ENCODE data around the gene HS6ST2.

The HS6ST2 gene

GRCh38 chrX:132810488-132810887, 147.9 kb downstream of the HS6ST2 start:
- H3K27me3 ChIP-seq: no peaks in the 10 kb centered on the region
- no peaks in the 10 kb centered on the region for H3K36me3 ChIP-seq
- no peak overlapping the region for H3K27ac ChIP-seq
- TF ChIP-seq, protein P1, sequence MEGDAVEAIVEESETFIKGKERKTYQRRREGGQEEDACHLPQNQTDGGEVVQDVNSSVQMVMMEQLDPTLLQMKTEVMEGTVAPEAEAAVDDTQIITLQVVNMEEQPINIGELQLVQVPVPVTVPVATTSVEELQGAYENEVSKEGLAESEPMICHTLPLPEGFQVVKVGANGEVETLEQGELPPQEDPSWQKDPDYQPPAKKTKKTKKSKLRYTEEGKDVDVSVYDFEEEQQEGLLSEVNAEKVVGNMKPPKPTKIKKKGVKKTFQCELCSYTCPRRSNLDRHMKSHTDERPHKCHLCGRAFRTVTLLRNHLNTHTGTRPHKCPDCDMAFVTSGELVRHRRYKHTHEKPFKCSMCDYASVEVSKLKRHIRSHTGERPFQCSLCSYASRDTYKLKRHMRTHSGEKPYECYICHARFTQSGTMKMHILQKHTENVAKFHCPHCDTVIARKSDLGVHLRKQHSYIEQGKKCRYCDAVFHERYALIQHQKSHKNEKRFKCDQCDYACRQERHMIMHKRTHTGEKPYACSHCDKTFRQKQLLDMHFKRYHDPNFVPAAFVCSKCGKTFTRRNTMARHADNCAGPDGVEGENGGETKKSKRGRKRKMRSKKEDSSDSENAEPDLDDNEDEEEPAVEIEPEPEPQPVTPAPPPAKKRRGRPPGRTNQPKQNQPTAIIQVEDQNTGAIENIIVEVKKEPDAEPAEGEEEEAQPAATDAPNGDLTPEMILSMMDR (IDR thresholded peaks at IDR 0.05): no peak
- H3K9me3 ChIP-seq: no peaks in the 10 kb centered on the region
- H3K4me3 ChIP-seq (ENCODE audit: low read depth in 1 of 2, low read length in 1 of 2): no peak overlapping the region
- H3K4me1 ChIP-seq (ENCODE audit: control insufficient read depth in 1 of 2, insufficient read depth in 1 of 2, low read depth in 1 of 2, low read length in 1 of 2): no peaks in the 10 kb centered on the region

GRCh38 chrX:132809581-132809980, 148.8 kb downstream of the HS6ST2 start:
- Histone ChIP-seq H3K4me3 (ENCODE audit: low read depth in 1 of 2, low read length in 1 of 2) (no peak overlapping the region), H3K4me1 (ENCODE audit: control insufficient read depth in 1 of 2, insufficient read depth in 1 of 2, low read depth in 1 of 2, low read length in 1 of 2) (no peaks in the 10 kb centered on the region), H3K9me3 (no peaks in the 10 kb centered on the region), H3K27ac (no peak overlapping the region), H3K27me3 (no peaks in the 10 kb centered on the region), H3K36me3 (no peaks in the 10 kb centered on the region)
- TF ChIP-seq, protein P1 (IDR thresholded peaks at IDR 0.05): no peak

GRCh38 chrX:132807411-132808030, 150.9 kb downstream of the HS6ST2 start:
- no peaks in the 10 kb centered on the region for H3K9me3 ChIP-seq
- H3K27ac ChIP-seq: no peak overlapping the region
- no peaks in the 10 kb centered on the region for H3K4me1 ChIP-seq (ENCODE audit: control insufficient read depth in 1 of 2, insufficient read depth in 1 of 2, low read depth in 1 of 2, low read length in 1 of 2)
- H3K36me3 ChIP-seq: no peaks in the 10 kb centered on the region
- no peaks in the 10 kb centered on the region for H3K27me3 ChIP-seq
- no peak overlapping the region for H3K4me3 ChIP-seq (ENCODE audit: low read depth in 1 of 2, low read length in 1 of 2)
- TF ChIP-seq, protein P1 (IDR thresholded peaks at IDR 0.05): no peak

- no peaks in the 10 kb centered on the region for H3K36me3 ChIP-seq
- TF ChIP-seq, protein P1 (IDR thresholded peaks at IDR 0.05): no peak
- no peak overlapping the region for H3K27ac ChIP-seq
- no peaks in the 10 kb centered on the region for H3K4me1 ChIP-seq (ENCODE audit: control insufficient read depth in 1 of 2, insufficient read depth in 1 of 2, low read depth in 1 of 2, low read length in 1 of 2)
- no peaks in the 10 kb centered on the region for H3K27me3 ChIP-seq
- no peak overlapping the region for H3K4me3 ChIP-seq (ENCODE audit: low read depth in 1 of 2, low read length in 1 of 2)
- no peaks in the 10 kb centered on the region for H3K9me3 ChIP-seq
Observed at GRCh38 chrX:132802033-132802432, 156.4 kb downstream of the HS6ST2 start.

DNA sequence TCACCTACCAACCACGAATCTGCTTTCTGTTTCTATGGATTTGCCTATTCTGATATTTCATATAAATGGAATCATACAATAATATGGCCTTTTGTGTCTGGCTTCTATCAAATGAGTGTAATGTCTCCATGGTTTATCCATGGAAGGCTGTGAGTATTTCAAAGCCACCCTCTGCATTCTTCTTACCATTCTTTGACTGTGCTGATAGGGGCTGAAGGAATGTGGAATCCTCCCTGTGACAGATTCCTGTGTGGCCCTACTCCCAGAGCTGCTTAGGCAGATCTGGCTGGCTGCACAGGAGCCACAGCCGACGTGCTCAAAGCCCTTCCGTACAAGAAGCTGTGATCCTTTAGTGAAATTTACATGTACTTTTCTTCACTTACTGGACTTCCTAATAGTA, 163.2 kb downstream of the HS6ST2 start:
- H3K36me3 ChIP-seq: no peaks in the 10 kb centered on the region
- H3K4me1 ChIP-seq (ENCODE audit: control insufficient read depth in 1 of 2, insufficient read depth in 1 of 2, low read depth in 1 of 2, low read length in 1 of 2): no peaks in the 10 kb centered on the region
- no peak overlapping the region for H3K27ac ChIP-seq
- TF ChIP-seq, protein P1 (IDR thresholded peaks at IDR 0.05): no peak
- no peaks in the 10 kb centered on the region for H3K9me3 ChIP-seq
- no peak overlapping the region for H3K4me3 ChIP-seq (ENCODE audit: low read depth in 1 of 2, low read length in 1 of 2)
- no peaks in the 10 kb centered on the region for H3K27me3 ChIP-seq
